ENCODE results near the gene KCNJ16. TPM values are rescaled to one million over a fixed set of nuclear protein-coding genes. Genes with fewer than 3 reads are reported as not detected.

KCNJ16 gene
- total RNA-seq, 1 experiment from 2014 or later, result not detected

GRCh38 chr17:70139449-70139993, 64.5 kb downstream of the KCNJ16 start:
- TF ChIP-seq REST (IDR thresholded peaks at IDR 0.05; ENCODE audit: insufficient read depth in 1 of 2, low read depth in 2 of 2, low read length in 1 of 2), result no peak
- TF ChIP-seq, protein P1, sequence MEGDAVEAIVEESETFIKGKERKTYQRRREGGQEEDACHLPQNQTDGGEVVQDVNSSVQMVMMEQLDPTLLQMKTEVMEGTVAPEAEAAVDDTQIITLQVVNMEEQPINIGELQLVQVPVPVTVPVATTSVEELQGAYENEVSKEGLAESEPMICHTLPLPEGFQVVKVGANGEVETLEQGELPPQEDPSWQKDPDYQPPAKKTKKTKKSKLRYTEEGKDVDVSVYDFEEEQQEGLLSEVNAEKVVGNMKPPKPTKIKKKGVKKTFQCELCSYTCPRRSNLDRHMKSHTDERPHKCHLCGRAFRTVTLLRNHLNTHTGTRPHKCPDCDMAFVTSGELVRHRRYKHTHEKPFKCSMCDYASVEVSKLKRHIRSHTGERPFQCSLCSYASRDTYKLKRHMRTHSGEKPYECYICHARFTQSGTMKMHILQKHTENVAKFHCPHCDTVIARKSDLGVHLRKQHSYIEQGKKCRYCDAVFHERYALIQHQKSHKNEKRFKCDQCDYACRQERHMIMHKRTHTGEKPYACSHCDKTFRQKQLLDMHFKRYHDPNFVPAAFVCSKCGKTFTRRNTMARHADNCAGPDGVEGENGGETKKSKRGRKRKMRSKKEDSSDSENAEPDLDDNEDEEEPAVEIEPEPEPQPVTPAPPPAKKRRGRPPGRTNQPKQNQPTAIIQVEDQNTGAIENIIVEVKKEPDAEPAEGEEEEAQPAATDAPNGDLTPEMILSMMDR (IDR thresholded peaks at IDR 0.05), result no peak
- TF ChIP-seq SIN3A (IDR thresholded peaks at IDR 0.05; ENCODE audit: borderline replicate concordance, insufficient read depth, low read depth, low read length), result no peak
- TF ChIP-seq POLR2AphosphoS5 (IDR thresholded peaks at IDR 0.05; ENCODE audit: low read depth, low read length), result no peak
- no peak for TF ChIP-seq TCF7L2 (IDR thresholded peaks at IDR 0.05; ENCODE audit: low read depth, low read length)
- no peak for DNase-seq (ENCODE audit: low read depth, low spot score)
- no peak overlapping the region for H3K27ac ChIP-seq (ENCODE audit: low read length)
- ChIA-PET CTCF (no interaction called here), POLR2A (interaction anchor here (0.7 kb wide), 1 partner anchor 886 kb away, joined by 4 read pairs; no protein-coding TSS in a partner anchor)
- H3K36me3 ChIP-seq (ENCODE audit: control insufficient read depth, insufficient read depth, low read length), result no peaks in the 10 kb centered on the region
- no peaks in the 10 kb centered on the region for H3K27me3 ChIP-seq (ENCODE audit: control insufficient read depth, insufficient read depth, low read length)
- no peaks in the 10 kb centered on the region for H3K9me3 ChIP-seq (ENCODE audit: control insufficient read depth, insufficient read depth, low read depth, low read length)
- intact Hi-C loops (cut with micrococcal nuclease; ENCODE audit: unreplicated experiment) (no loop called here), in situ Hi-C loops (cut with HindIII; ENCODE audit: low pct_unique_long_range_greater_than_20kb, low sequenced_read_pairs) (no loop called here)
- no TSS peak for BruUV-seq (replicated peaks)
- peaks cover 3% of the 10 kb centered on the region; the same call in 1 of the 2 replicates for H3K4me1 ChIP-seq (ENCODE audit: control insufficient read depth, insufficient read depth, low read length)
- no peak for ATAC-seq
- no peak overlapping the region for H3K4me3 ChIP-seq (ENCODE audit: low read depth in 2 of 2, low read length in 2 of 2)

GRCh38 chr17:70144260-70144846, 69.3 kb downstream of the KCNJ16 start:
- no peak for DNase-seq (ENCODE audit: low read depth, low spot score)
- in situ Hi-C loops (cut with HindIII; ENCODE audit: low pct_unique_long_range_greater_than_20kb, low sequenced_read_pairs) (no loop called here), intact Hi-C loops (cut with micrococcal nuclease; ENCODE audit: unreplicated experiment) (loop anchor here (1.0 to 5.0 kb wide), 3 partner anchors 535 to 617 kb away; no protein-coding TSS in a partner anchor)
- BruUV-seq (replicated peaks), result no TSS peak
- ChIA-PET CTCF (interaction anchor here (0.7 to 1.0 kb wide), 2 partner anchors 421 to 580 kb away, joined by 3 to 4 read pairs; no protein-coding TSS in a partner anchor), POLR2A (no interaction called here)
- Histone ChIP-seq H3K4me3 (ENCODE audit: low read depth in 2 of 2, low read length in 2 of 2) (no peak overlapping the region), H3K27me3 (ENCODE audit: control insufficient read depth, insufficient read depth, low read length) (no peaks in the 10 kb centered on the region), H3K27ac (ENCODE audit: low read length) (no peak overlapping the region), H3K9me3 (ENCODE audit: control insufficient read depth, insufficient read depth, low read depth, low read length) (no peaks in the 10 kb centered on the region), H3K36me3 (ENCODE audit: control insufficient read depth, insufficient read depth, low read length) (no peaks in the 10 kb centered on the region), H3K4me1 (ENCODE audit: control insufficient read depth, insufficient read depth, low read length) (no peaks in the 10 kb centered on the region)
- TF ChIP-seq, protein P1 (IDR thresholded peaks at IDR 0.05), result peak; percentile 68; the same call in 1 of the 2 replicates
- TF ChIP-seq SIN3A (IDR thresholded peaks at IDR 0.05; ENCODE audit: borderline replicate concordance, insufficient read depth, low read depth, low read length), result no peak
- TF ChIP-seq POLR2AphosphoS5 (IDR thresholded peaks at IDR 0.05; ENCODE audit: low read depth, low read length), result no peak
- TF ChIP-seq REST (IDR thresholded peaks at IDR 0.05; ENCODE audit: insufficient read depth in 1 of 2, low read depth in 2 of 2, low read length in 1 of 2), result no peak
- no peak for ATAC-seq
